ENCODE data around the gene LRRFIP1. TPM values are rescaled to one million over a fixed set of nuclear protein-coding genes. Genes with fewer than 3 reads are reported as not detected.
"Not testable (repeated sequence)": the region's sequence is repeated elsewhere in the genome, so short reads cannot be mapped to it uniquely, and the experiment has no call there.

The LRRFIP1 gene
- total RNA-seq, 1 experiment from 2014 or later = 61.5 TPM

DNA sequence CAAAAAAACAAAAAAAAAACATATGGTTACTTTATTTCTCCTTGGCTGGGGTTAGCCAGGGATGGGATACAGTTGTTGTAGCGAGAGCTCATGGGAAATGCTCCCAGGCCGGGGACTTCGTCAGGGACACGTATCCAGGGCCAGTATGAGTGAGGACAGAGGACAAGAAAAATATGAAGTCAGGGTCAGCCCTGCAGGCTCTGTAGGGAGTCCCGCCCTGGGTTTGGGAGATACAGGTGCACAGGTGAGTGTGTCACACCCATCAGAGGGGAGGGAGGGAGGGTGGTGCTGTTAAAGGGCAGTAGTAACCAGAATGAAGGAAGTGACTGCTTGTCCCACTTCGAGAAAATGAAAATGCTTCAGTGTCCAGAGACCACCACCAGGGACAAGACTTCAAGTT lies 115.6 kb downstream of the LRRFIP1 start:
- H3K27me3 ChIP-seq = no peaks in the 10 kb centered on the region
- no peaks in the 10 kb centered on the region for H3K9me3 ChIP-seq (replicated peaks)
- H3K4me1 ChIP-seq = no peaks in the 10 kb centered on the region
- H3K36me3 ChIP-seq = peaks cover 6% of the 10 kb centered on the region
- H3K4me3 ChIP-seq = no peak overlapping the region
- no peak for DNase-seq
- H3K27ac ChIP-seq = no peak overlapping the region

DNA sequence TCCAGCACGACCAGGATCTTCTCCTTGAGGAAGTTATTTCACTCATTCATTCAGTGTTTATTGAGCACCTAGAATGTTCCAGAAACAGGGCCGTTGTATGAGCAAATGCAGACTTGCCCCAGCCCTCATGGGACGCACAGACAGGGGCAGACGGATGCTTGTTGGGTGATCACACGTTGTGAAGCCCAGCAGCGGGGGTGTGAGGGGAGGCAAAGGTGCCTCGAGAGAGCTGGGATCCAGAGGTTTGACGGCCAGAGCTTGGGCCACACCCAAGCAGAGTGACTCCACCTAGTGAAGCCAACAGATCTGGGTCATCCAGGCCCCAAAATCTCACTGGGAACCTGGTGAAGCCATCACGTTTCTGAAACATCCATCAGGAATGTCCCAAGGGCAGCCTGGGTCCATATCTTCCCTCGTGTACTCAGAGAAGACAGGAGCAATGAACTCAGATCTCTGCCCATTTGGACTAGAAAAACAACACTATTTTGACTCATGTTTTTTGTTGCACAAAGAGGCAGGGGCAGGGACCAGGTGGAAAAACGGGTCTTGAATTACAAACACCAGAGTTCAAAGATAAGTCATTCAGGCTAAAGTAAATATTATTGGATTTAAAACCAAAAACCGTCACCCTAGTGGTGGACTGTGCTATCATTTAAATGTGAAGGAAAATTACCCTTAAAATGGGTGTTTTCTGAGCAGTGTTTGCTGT lies 116.3 kb downstream of the LRRFIP1 start:
- Histone ChIP-seq H3K27ac (no peak overlapping the region), H3K4me1 (no peaks in the 10 kb centered on the region), H3K9me3 (replicated peaks) (no peaks in the 10 kb centered on the region), H3K4me3 (no peak overlapping the region), H3K27me3 (no peaks in the 10 kb centered on the region), H3K36me3 (peaks cover 11% of the 10 kb centered on the region)
- no peak for DNase-seq

DNA sequence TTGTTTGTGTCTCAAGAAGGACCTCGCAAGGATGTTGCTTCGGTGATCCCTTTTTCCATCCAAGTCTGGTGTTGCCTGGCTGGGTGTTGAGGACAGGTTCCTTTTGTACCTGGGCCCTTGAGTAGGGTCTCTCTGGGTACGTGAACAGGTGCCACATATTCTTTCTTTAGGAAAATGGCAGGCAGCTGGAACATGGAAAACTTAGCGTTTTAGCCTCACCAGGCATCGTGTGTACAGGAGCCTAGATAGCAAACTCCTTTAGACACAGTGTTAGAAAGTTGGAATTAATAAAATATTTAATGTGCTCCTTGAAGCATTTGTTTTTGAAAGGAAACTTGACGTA lies 116.9 kb downstream of the LRRFIP1 start:
- DNase-seq = no peak
- H3K4me3 ChIP-seq = no peak overlapping the region
- H3K27me3 ChIP-seq = no peaks in the 10 kb centered on the region
- H3K27ac ChIP-seq = no peak overlapping the region
- no peaks in the 10 kb centered on the region for H3K9me3 ChIP-seq (replicated peaks)
- peaks cover 14% of the 10 kb centered on the region for H3K36me3 ChIP-seq
- H3K4me1 ChIP-seq = no peaks in the 10 kb centered on the region

DNA sequence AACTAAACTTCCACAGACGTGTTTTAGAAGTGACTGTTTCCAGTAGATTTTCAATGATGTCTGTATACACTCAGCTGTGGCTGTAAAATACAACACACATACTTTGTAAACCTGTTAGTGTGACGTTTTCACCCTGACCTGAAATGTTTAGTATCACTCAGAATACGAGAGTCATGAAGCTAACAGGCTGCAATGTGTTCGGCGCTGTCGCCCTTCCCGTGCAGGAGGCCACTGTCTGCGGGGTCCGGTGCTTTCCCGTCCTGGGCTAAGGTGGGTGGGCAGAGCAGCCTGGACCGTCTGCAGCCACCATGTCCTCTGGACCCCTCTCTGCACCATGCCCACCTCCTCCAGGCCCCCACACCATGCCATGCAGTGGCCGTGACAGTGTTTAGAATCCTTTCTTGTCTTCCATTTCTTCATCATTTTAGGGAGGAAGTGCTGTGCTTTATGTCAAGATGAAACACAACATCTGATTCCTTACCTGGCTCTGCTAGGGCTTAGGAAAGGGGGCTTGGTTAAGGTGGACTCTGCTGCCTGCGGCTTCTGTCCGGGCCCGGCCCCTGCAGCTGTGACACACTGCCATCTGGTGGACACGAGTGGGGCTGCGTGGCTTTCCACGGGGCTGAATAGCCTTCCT lies 117.3 kb downstream of the LRRFIP1 start:
- H3K36me3 ChIP-seq = peaks cover 19% of the 10 kb centered on the region
- H3K4me1 ChIP-seq = no peaks in the 10 kb centered on the region
- peak; percentile 60 to 81 for DNase-seq
- no peaks in the 10 kb centered on the region for H3K9me3 ChIP-seq (replicated peaks)
- H3K27me3 ChIP-seq = no peaks in the 10 kb centered on the region
- H3K4me3 ChIP-seq = no peak overlapping the region
- no peak overlapping the region for H3K27ac ChIP-seq

DNA sequence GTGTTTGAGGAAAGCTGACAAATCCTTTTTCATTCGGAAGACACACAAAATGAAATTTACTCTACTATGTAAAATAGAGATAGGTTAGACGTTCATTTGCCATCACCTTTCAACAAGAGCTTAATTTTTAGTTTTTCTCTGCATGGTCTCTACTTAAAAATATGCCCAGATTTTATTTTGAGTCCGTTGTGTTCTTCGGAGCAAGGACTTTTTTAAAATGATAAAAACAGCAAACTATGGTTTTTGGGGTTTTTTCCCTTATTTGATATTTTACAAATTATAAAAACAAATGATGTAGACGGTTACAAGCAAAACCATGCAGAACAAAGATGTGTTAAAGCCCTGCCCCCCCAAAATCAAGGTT lies 117.8 kb downstream of the LRRFIP1 start:
- H3K9me3 ChIP-seq (replicated peaks) = no peaks in the 10 kb centered on the region
- no peaks in the 10 kb centered on the region for H3K4me1 ChIP-seq
- DNase-seq = no peak
- no peaks in the 10 kb centered on the region for H3K27me3 ChIP-seq
- no peak overlapping the region for H3K27ac ChIP-seq
- peaks cover 22% of the 10 kb centered on the region for H3K36me3 ChIP-seq
- H3K4me3 ChIP-seq = no peak overlapping the region

DNA sequence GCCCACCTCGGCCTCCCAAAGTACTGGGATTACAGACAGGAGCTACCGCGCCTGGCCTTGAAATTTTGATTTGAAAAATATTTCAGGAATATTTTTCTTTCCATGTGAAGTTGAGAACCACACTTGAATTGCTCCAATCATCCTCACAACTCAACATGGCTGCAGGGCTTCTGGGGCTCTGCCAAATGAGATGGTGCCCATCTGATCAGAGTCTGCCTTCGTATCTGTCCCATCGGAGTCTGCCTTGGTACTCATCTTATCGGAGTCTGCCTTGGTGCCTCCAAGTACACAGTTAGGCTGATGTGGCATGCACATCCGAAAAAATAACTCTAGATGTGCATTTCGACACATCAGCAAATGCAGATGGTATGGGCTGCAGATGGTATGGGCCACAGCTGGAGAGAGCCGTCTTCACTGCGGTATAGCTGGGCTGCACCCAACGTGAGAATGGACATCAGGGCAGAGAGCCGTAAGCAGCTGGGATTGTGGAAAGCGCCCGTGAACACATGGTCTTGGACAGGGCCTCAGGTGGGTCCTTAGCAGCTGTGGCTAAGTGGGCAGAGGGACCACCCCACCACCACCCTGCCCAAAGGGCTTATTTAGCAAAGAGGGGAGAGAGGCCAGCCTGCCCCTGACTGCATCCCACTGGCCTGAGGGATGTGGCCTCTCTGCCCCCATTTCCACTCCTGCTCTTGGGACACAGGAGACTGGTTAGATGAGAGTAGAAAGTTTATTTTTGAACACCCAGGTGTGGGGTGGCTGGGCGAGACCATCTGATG lies 119.1 kb downstream of the LRRFIP1 start:
- no peak for DNase-seq
- H3K36me3 ChIP-seq = peaks cover 25% of the 10 kb centered on the region
- H3K27ac ChIP-seq = no peak overlapping the region
- H3K4me3 ChIP-seq = no peak overlapping the region
- no peaks in the 10 kb centered on the region for H3K9me3 ChIP-seq (replicated peaks)
- H3K4me1 ChIP-seq = no peaks in the 10 kb centered on the region
- no peaks in the 10 kb centered on the region for H3K27me3 ChIP-seq

DNA sequence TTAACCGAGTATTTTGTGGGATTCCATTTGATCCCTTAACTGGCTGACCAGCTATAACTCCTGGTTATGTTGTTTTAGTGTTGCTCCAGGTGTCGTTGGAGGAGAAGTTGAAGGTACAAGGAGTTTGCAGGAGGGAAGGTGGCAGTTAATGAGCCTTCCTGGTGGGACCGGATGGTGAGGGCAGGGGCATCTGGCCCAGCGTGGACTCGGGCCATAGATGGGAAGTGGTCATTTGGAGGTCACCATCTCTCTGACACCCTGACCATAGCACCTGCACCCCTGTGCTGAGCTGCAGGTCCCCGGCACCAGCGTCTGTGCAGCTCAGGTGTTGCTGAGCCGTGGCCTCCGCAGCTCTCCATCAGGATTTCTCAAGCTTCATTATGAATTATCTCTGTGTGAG lies 119.8 kb downstream of the LRRFIP1 start:
- DNase-seq = no peak
- H3K27me3 ChIP-seq = no peaks in the 10 kb centered on the region
- H3K27ac ChIP-seq = no peak overlapping the region
- H3K9me3 ChIP-seq (replicated peaks) = no peaks in the 10 kb centered on the region
- peaks cover 32% of the 10 kb centered on the region for H3K36me3 ChIP-seq
- H3K4me1 ChIP-seq = no peaks in the 10 kb centered on the region
- no peak overlapping the region for H3K4me3 ChIP-seq

DNA sequence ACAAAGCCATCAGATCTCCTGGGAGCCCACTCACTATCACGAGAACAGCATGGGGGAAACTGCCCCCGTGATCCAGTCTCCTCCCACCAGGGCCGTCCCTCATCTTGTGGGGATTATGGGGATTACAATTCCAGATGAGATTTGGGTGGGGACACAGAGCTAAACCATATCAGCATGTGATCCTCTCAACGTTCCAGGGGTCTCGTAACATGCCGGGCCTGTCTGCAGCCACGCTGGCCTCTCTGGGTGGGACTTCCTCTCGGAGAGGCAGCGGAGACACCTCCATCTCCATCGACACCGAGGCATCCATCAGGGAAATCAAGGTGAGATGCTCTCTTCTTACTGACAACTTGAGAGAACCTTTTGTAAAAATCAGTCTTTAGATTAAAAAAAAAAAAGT lies 121.6 kb downstream of the LRRFIP1 start:
- DNase-seq = no peak
- Histone ChIP-seq H3K36me3 (peaks cover 45% of the 10 kb centered on the region), H3K9me3 (replicated peaks) (no peaks in the 10 kb centered on the region), H3K27ac (no peak overlapping the region), H3K27me3 (no peaks in the 10 kb centered on the region), H3K4me3 (no peak overlapping the region), H3K4me1 (no peaks in the 10 kb centered on the region)

DNA sequence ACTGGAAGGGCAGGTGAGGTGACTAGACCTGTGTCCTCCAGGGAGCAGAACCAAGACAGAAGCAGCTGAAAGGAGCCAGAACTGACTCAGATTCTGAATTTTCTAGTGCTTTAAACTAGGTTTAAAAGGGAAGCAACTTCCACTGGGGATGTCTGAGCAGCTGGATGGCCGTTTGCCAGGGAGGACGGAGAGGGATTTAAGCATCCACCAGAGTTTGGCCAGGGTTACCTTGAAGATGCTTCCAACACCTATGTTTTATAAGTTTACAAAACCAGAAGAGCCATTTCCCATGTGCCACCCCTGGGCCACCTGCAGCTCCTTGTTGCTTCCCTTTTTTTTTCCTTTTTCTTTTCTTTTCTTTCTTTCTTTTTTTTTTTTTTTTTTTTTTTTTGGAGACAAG lies 122.6 kb downstream of the LRRFIP1 start:
- H3K27ac ChIP-seq = no peak overlapping the region
- H3K4me3 ChIP-seq = no peak overlapping the region
- H3K9me3 ChIP-seq (replicated peaks) = no peaks in the 10 kb centered on the region
- H3K27me3 ChIP-seq = no peaks in the 10 kb centered on the region
- no peaks in the 10 kb centered on the region for H3K4me1 ChIP-seq
- no peak for DNase-seq
- H3K36me3 ChIP-seq = peaks cover 50% of the 10 kb centered on the region

DNA sequence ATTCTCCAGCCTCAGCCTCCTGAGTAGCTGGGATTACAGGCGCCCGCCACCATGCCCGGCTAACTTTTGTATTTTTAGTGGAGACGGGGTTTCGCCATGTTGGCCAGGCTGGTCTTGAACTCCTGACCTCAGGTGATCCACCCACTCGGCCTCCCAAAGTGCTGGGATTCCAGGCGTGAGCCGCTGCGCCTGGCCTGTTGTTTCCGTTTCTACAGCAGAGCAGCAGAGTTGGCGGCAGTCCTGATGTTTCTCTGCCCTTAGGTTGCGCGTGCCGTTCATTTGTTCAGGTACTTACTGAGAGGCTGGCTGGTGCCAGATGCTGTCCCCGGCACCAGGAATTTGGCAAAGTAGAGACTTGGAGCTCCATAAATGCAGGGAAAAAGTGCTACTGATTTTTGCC lies 123.1 kb downstream of the LRRFIP1 start:
- H3K36me3 ChIP-seq = peaks cover 54% of the 10 kb centered on the region

DNA sequence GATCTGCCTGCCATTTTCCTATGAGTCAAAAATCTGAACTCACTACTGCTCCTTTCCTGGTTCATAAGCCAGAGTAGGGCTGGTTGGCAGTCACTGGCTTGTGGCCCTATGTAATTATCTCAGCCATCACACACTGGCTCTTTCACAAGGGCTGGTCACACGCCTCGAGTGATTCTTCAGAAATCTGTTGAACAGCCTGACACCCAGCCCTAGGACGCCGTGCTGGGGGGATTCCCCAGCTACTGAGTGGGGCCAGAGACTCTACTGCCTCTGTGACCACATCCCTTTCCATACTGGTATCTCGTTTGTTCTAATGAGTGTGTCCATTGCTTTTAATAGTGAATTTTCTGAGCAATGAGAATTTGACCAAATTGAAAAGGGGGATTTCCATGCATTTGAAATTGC lies 125.4 kb downstream of the LRRFIP1 start:
- Histone ChIP-seq H3K36me3 (peaks cover 71% of the 10 kb centered on the region), H3K9me3 (replicated peaks) (no peaks in the 10 kb centered on the region), H3K27ac (no peak overlapping the region), H3K27me3 (no peaks in the 10 kb centered on the region), H3K4me3 (no peak overlapping the region), H3K4me1 (no peaks in the 10 kb centered on the region)
- DNase-seq = no peak

More for the DNA sequence above, 123.1 kb downstream of the LRRFIP1 start:
- not testable (repeated sequence) for H3K27me3 ChIP-seq; H3K4me1 ChIP-seq; H3K4me3 ChIP-seq; DNase-seq; H3K9me3 ChIP-seq (replicated peaks); H3K27ac ChIP-seq

DNA sequence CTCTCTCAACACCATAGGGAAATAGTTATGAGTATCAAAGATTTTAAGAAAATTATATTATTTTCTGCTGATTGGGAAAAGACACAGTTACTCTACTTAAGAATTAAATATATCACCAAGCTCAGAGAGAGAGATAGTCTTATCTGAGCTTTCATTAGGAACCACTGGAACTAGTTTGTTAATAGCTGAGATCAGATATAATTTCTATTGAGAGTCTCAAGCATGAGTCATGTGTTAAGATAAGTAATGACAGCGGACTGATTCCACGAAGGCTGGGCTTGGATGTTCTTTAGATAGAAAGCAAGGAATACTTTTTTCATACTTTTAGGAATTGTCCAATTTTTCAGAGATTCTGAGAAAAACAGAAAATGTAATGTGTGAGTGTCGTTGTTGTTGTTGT lies 126.8 kb downstream of the LRRFIP1 start:
- no peak for DNase-seq
- Histone ChIP-seq H3K4me3 (no peak overlapping the region), H3K27me3 (no peaks in the 10 kb centered on the region), H3K9me3 (replicated peaks) (no peaks in the 10 kb centered on the region), H3K27ac (no peak overlapping the region), H3K36me3 (peaks cover 62% of the 10 kb centered on the region), H3K4me1 (no peaks in the 10 kb centered on the region)

DNA sequence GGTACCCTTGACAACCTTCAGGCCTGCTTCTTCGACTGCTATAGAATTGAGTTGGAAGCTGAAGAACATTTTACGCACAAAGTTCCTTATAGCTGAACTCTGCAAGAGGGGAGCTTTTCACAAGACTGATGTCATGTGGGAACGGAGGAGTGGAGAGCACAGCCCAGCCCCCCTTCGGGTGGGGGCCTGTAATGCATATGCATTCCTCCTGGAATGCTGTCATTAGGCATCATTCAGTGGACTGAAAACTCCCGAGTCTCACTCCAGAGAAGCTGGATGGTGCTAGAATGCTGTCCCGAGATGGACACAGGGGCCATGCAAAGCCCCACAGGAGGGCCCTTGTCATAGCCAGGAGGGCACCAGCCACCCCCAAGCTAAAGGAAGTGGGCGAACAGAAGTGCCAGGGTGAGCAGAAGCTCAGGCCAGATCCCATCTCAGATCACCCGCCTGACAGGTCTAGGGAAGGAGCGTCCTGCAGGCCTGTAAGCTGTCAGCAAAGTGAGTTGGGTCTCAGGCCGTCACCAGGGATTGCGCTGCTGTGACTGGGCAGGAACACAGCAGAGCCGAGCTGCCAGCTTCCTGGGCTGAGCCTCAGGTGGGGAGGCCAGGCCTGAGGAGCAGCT lies 127.3 kb downstream of the LRRFIP1 start:
- H3K36me3 ChIP-seq = peaks cover 56% of the 10 kb centered on the region
- no peaks in the 10 kb centered on the region for H3K27me3 ChIP-seq
- no peaks in the 10 kb centered on the region for H3K4me1 ChIP-seq
- no peak overlapping the region for H3K4me3 ChIP-seq
- no peak for DNase-seq
- no peaks in the 10 kb centered on the region for H3K9me3 ChIP-seq (replicated peaks)
- H3K27ac ChIP-seq = no peak overlapping the region

DNA sequence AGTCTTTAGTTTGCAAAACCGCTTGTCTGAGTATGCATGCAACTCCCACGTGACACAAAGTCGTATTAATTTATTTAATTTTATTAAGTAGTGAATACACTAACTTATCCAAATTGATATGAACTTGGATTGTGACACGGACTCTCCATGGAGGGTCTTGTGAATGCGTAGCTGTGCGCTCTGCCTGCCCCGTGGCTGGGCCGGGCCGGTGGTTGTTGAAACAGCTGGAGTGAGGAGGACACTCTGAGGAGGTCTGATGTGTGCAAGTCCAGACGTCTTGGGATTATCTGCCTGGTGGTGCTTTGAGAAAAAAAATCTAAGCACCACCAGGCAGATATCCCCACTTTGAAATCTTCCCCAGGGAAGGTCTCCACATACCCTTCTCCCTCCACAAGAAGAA lies 130.2 kb downstream of the LRRFIP1 start:
- Histone ChIP-seq H3K36me3 (peaks cover 57% of the 10 kb centered on the region), H3K27me3 (no peaks in the 10 kb centered on the region), H3K4me1 (no peaks in the 10 kb centered on the region), H3K27ac (no peak overlapping the region), H3K4me3 (no peak overlapping the region), H3K9me3 (replicated peaks) (no peaks in the 10 kb centered on the region)
- no peak for DNase-seq

DNA sequence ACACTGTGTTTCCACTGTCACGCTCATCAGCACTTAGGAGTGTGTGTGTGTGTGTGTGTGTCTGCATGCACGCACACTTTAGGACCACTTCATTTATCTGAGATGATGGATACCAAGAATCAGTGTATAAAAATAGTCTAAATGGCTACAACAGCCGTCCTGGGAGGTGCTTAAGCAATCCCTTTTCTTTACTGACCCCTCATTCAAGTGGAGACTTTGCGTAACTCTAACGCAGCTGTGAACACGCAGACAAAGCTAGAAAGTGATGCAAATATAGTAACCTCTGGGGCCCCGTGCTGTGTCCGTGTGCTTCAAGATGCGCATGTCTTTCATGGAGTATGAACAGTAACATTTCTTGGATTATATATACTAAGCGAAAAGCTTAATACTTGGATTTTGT lies 130.8 kb downstream of the LRRFIP1 start:
- no peaks in the 10 kb centered on the region for H3K27me3 ChIP-seq
- peaks cover 53% of the 10 kb centered on the region for H3K36me3 ChIP-seq
- DNase-seq = no peak
- H3K27ac ChIP-seq = no peak overlapping the region
- no peak overlapping the region for H3K4me3 ChIP-seq
- no peaks in the 10 kb centered on the region for H3K4me1 ChIP-seq
- H3K9me3 ChIP-seq (replicated peaks) = no peaks in the 10 kb centered on the region

Data from SJCRH30 (cell line).